Stomach (tissue), 9 donors: Measurements from ENCODE around the gene KCNIP4. TPM values are rescaled to one million over a fixed set of nuclear protein-coding genes. Genes with fewer than 3 reads are reported as not detected.

Source experiments
- DNase-seq, 2 donors: peaks; one replicate each; pipeline versions ENCODE4 v3.0.0 to v3.0.0-alpha.2; 2013 to 2019
- H3K27ac ChIP-seq, 5 donors: fragments of 200-600 bp in 4 of 5; sonication (generic) in 4 of 5; one replicate each; pipeline ENCODE4 v1.5.1; 2013 to 2019; ENCODE audit warnings: mild to moderate bottlenecking in 1 of 5, moderate library complexity in 1 of 5
- H3K27me3 ChIP-seq, 3 donors: fragments of 200-600 bp; sonication (generic); one replicate each; pipeline ENCODE4 v1.5.1; 2017 to 2019; ENCODE audit warnings: mixed run types in 1 of 3
- H3K36me3 ChIP-seq, 4 donors: fragments of 200-600 bp; sonication (generic); 1 replicate in 3 of 4; 2 replicates in 1 of 4; pipeline ENCODE4 v1.5.1; 2016 to 2019
- H3K4me1 ChIP-seq, 4 donors: fragments of 200-600 bp; sonication (generic); one replicate each; pipeline ENCODE4 v1.5.1; 2016 to 2019
- H3K4me3 ChIP-seq, 4 donors: fragments of 200-600 bp; sonication (generic) in 3 of 4; one replicate each; pipeline ENCODE4 v1.5.1; 2016 to 2019; ENCODE audit warnings: mild to moderate bottlenecking in 1 of 4
- H3K9me3 ChIP-seq, 4 donors: fragments of 200-600 bp; sonication (generic); one replicate each; pipeline ENCODE4 v1.5.1; 2016 to 2019
- CTCF ChIP-seq, 7 experiments: fragments of 450-650 bp in 4 of 7; fragments of 200-600 bp in 3 of 7; sonication (generic) in 3 of 7; IDR thresholded peaks; one replicate each; pipeline ENCODE4 v1.5.1; 2016 to 2019; ENCODE audit warnings: antibody characterized with exemption in 7 of 7, control low read depth in 2 of 7, mild to moderate bottlenecking in 1 of 7
- EP300 ChIP-seq: sonication (generic); formaldehyde crosslinking; IDR thresholded peaks from one replicate; pipeline ENCODE4 v1.6.1; 2017; ENCODE audit warnings: antibody characterized with exemption
- POLR2A ChIP-seq, 4 donors: fragments of 450-650 bp; IDR thresholded peaks; one replicate each; pipeline ENCODE4 v1.6.1; 2016; ENCODE audit warnings: antibody characterized with exemption in 4 of 4, control low read depth in 2 of 4, mild to moderate bottlenecking in 1 of 4, moderate library complexity in 1 of 4
- POLR2AphosphoS5 ChIP-seq, 3 donors: sonication (generic); formaldehyde crosslinking; IDR thresholded peaks; one replicate each; pipeline ENCODE4 v1.6.1; 2016; ENCODE audit warnings: antibody characterized with exemption in 3 of 3
- WGBS, 5 donors: extraction: QIAGEN DNeasy Blood & Tissue Kit in 3 of 5; methylation state at CpG; one replicate each; pipeline versions ENCODE4 v1.1.5 to v1.1.7; 2013 to 2018; 5-methylcytosine and 5-hydroxymethylcytosine counted together
- intact Hi-C: fragments of 100-400 bp; cut with DNase I; formaldehyde crosslinking; loops from one replicate; pipeline ENCODE4 v1.15.1; 2023; ENCODE audit warnings: low total_unique reads
- polyA plus RNA-seq, 3 donors: library from polyadenylated mRNA; stranded (reverse); fragments of 200-250 nt; gene quantifications; one replicate each; pipeline ENCODE4 v1.2.3, GENCODE V29; 2013
- total RNA-seq, 5 donors: library from RNA; depleted of rRNA; stranded (reverse); fragments of >200 nt; gene quantifications; one replicate each; pipeline versions ENCODE4 v1.1.0 to v1.2.3, GENCODE V29; 2014 to 2016
- donor health status: healthy with polysubstance abuse.
- donor health status: Bipolar disorder and iron deficiency.
- donor health status: healthy.

The KCNIP4 gene
- total and polyA plus RNA-seq, 8 donors, result 0.23 to 1.8 (median 1.3) TPM; not detected in 4

- H3K4me1 ChIP-seq, result no peaks in the 10 kb centered on the region
- WGBS, 5 donors, result 72 to 90% (median 85%) methylated on average over 3 of the region's 3 CpGs
- intact Hi-C loops, result no loop called here
- DNase-seq, result no peak
- no peaks in the 10 kb centered on the region for H3K27me3 ChIP-seq
- TF ChIP-seq POLR2AphosphoS5 (IDR thresholded peaks at IDR 0.05), result no peak
- no peak for TF ChIP-seq EP300
- no peak overlapping the region for H3K4me3 ChIP-seq
- no peaks in the 10 kb centered on the region for H3K9me3 ChIP-seq
- no peaks in the 10 kb centered on the region for H3K36me3 ChIP-seq
- H3K27ac ChIP-seq, result no peak overlapping the region
These were observed 377.5 kb downstream of the KCNIP4 start for GRCh38 chr4:21571100-21571499.

DNA sequence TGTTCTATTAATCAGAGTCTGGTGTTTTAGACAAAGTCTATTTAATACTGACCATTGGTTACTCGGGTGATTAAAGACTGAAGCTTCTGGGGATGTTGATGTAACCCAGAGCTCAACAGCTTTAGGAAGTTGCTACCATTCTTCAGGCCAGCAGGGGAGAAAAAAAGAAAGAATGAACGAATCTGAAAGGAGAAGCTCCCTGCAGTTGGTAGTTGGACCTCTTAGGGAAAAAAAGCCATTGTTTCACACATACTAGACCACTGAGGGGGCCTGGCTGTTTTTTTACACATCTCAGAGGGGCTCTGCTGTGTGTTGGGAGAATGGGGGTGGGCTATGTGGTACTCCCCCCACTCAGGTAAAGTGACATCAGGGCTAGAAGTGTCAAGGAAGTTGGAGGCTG, 378.9 kb downstream of the KCNIP4 start:
- intact Hi-C loops, result no loop called here
- no peaks in the 10 kb centered on the region for H3K27me3 ChIP-seq
- no peaks in the 10 kb centered on the region for H3K4me1 ChIP-seq
- H3K9me3 ChIP-seq, result no peaks in the 10 kb centered on the region
- TF ChIP-seq CTCF (IDR thresholded peaks at IDR 0.05) (no peak), POLR2A (IDR thresholded peaks at IDR 0.05) (no peak), EP300 (no peak), POLR2AphosphoS5 (IDR thresholded peaks at IDR 0.05) (no peak)
- DNase-seq, result no peak
- H3K4me3 ChIP-seq, result no peak overlapping the region
- WGBS, 5 donors, result 29 to 33% (median 31%) methylated on average over 2 of the region's 2 CpGs
- H3K36me3 ChIP-seq, result no peaks in the 10 kb centered on the region
- no peak overlapping the region for H3K27ac ChIP-seq

- Histone ChIP-seq H3K4me3 (no peak overlapping the region), H3K9me3 (no peaks in the 10 kb centered on the region), H3K36me3 (no peaks in the 10 kb centered on the region), H3K27me3 (no peaks in the 10 kb centered on the region), H3K4me1 (no peaks in the 10 kb centered on the region), H3K27ac (no peak overlapping the region)
- intact Hi-C loops, result no loop called here
- 60 to 80% (median 79%) methylated on average over 3 of the region's 3 CpGs for WGBS, 5 donors
- no peak for DNase-seq
- TF ChIP-seq EP300, result no peak
- no peak for TF ChIP-seq POLR2AphosphoS5 (IDR thresholded peaks at IDR 0.05)
- TF ChIP-seq CTCF (IDR thresholded peaks at IDR 0.05), result no peak
- no peak for TF ChIP-seq POLR2A (IDR thresholded peaks at IDR 0.05)
These were observed 393.5 kb downstream of the KCNIP4 start for GRCh38 chr4:21555083-21555482.

GRCh38 chr4:21554500-21554899, 394.1 kb downstream of the KCNIP4 start:
- intact Hi-C loops, result no loop called here
- WGBS, 5 donors, result 18 to 33% (median 25%) methylated on average over 3 of the region's 3 CpGs
- no peaks in the 10 kb centered on the region for H3K9me3 ChIP-seq
- no peaks in the 10 kb centered on the region for H3K4me1 ChIP-seq
- H3K27me3 ChIP-seq, result no peaks in the 10 kb centered on the region
- DNase-seq, result no peak
- no peak overlapping the region for H3K4me3 ChIP-seq
- no peak overlapping the region for H3K27ac ChIP-seq
- TF ChIP-seq CTCF (IDR thresholded peaks at IDR 0.05) (no peak), EP300 (no peak), POLR2A (IDR thresholded peaks at IDR 0.05) (no peak), POLR2AphosphoS5 (IDR thresholded peaks at IDR 0.05) (no peak)
- H3K36me3 ChIP-seq, result no peaks in the 10 kb centered on the region

DNA sequence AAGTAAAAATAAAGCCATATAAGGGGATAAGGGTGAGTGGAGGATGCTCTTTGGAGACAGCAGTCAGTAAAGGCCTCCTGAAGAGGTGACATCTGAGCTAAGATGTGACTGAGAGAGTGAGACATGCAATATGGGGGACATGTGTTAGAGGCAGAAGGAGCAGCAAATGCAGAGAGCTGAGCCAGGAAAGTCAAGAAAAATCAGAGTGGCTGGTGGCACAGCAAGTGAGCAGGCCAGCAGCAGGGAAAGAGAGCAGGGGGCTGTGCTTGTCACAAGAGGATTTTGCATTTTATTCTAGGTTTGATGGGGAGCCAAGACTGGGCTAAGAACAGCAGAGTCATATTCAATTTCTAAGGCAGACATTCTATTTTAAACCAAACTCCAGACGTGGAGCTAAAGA, 394.5 kb downstream of the KCNIP4 start:
- WGBS, 5 donors, result 20 to 50% (median 48%) methylated on average over 1 of the region's 1 CpG
- no peak for DNase-seq
- intact Hi-C loops, result no loop called here
- H3K4me3 ChIP-seq, result no peak overlapping the region
- no peaks in the 10 kb centered on the region for H3K36me3 ChIP-seq
- no peaks in the 10 kb centered on the region for H3K4me1 ChIP-seq
- no peaks in the 10 kb centered on the region for H3K9me3 ChIP-seq
- no peak overlapping the region for H3K27ac ChIP-seq
- no peak for TF ChIP-seq POLR2A (IDR thresholded peaks at IDR 0.05)
- no peak for TF ChIP-seq EP300
- TF ChIP-seq POLR2AphosphoS5 (IDR thresholded peaks at IDR 0.05), result no peak
- TF ChIP-seq CTCF (IDR thresholded peaks at IDR 0.05), result no peak
- H3K27me3 ChIP-seq, result no peaks in the 10 kb centered on the region
